ENCODE data around the gene ANKRD52. TPM values are rescaled to one million over a fixed set of nuclear protein-coding genes. Genes with fewer than 3 reads are reported as not detected.

Gene ANKRD52
- total and polyA plus RNA-seq, 2 donors (not counting 3 experiments of a cell fraction or from before 2014, with no cell fraction given) = 30.8 to 62.0 TPM

GRCh38 chr12:56219840-56220239 lies 38.3 kb downstream of the ANKRD52 start:
- H4K20me1 ChIP-seq (replicated peaks; ENCODE audit: control insufficient read depth, extremely low read depth, insufficient read depth, low read length) = no peaks in the 10 kb centered on the region
- H3K4me1 ChIP-seq (ENCODE audit: control insufficient read depth, extremely low read depth, insufficient read depth, low read length) = peaks cover 19% of the 10 kb centered on the region
- FAIRE-seq (no peak), DNase-seq (ENCODE audit: low read depth, low spot score) (no peak)
- ChIA-PET POLR2A (interaction anchor here (3.2 kb wide), 1 partner anchor 23 kb away, joined by 37 read pairs; no protein-coding TSS in a partner anchor), CTCF (interaction anchor here (1.3 to 4.0 kb wide), 5 partner anchors 11 to 93 kb away, joined by 3 to 75 read pairs (median 42); partner anchors contain the start of gene SMARCC2)
- H3K4me3 ChIP-seq (replicated peaks in 1 of 3; ENCODE audit: insufficient read depth in 1 of 3, low read depth in 1 of 3, low read length in 3 of 3) = no peak overlapping the region
- H3K9me3 ChIP-seq (replicated peaks; ENCODE audit: control insufficient read depth, insufficient read depth, low read length) = no peaks in the 10 kb centered on the region
- peaks cover 10 to 11% of the 10 kb centered on the region in 2 experiments for H3K36me3 ChIP-seq (ENCODE audit: control insufficient read depth in 2 of 2, extremely low read depth in 1 of 2, insufficient read depth in 2 of 2, low read length in 2 of 2)
- TF ChIP-seq GATA2 (IDR thresholded peaks at IDR 0.05; ENCODE audit: insufficient read depth, insufficient read length, low read depth, low read length) (no peak), FOS (IDR thresholded peaks at IDR 0.05; ENCODE audit: borderline replicate concordance, insufficient read depth, low read length) (no peak), EZH2 (IDR thresholded peaks at IDR 0.05; ENCODE audit: borderline replicate concordance, low read depth, low read length, severe bottlenecking) (no peak), JUN (IDR thresholded peaks at IDR 0.05; ENCODE audit: borderline replicate concordance, insufficient read depth, insufficient read length, low read depth) (no peak), POLR2AphosphoS5 (IDR thresholded peaks at IDR 0.05; ENCODE audit: insufficient read depth, low read depth, low read length) (no peak), CTCF (IDR thresholded peaks at IDR 0.05; ENCODE audit: extremely low read depth in 1 of 2, insufficient read depth in 1 of 2, low read depth in 1 of 2, low read length in 2 of 2) (no peak), POLR2A (IDR thresholded peaks at IDR 0.05; ENCODE audit: low read depth, low read length) (no peak), MYC (IDR thresholded peaks at IDR 0.05; ENCODE audit: low read depth, low read length) (no peak)
- TF ChIP-seq, protein P1, sequence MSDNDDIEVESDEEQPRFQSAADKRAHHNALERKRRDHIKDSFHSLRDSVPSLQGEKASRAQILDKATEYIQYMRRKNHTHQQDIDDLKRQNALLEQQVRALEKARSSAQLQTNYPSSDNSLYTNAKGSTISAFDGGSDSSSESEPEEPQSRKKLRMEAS (IDR thresholded peaks at IDR 0.05; ENCODE audit: insufficient read depth, insufficient read length) = no peak
- no peak overlapping the region for H3K27ac ChIP-seq (ENCODE audit: insufficient read depth, low read depth, low read length)
- H3K27me3 ChIP-seq (ENCODE audit: control insufficient read depth in 2 of 2, insufficient read depth in 2 of 2, low read length in 2 of 2) = no peaks in the 10 kb centered on the region
- peaks cover 29% of the 10 kb centered on the region for H3K79me2 ChIP-seq (ENCODE audit: control insufficient read depth, insufficient read depth, low read length)
- H3K9me1 ChIP-seq (replicated peaks; ENCODE audit: control insufficient read depth, extremely low read depth, insufficient read depth, low read length) = no peaks in the 10 kb centered on the region
- H2AFZ ChIP-seq (ENCODE audit: low read depth, low read length) = no peak overlapping the region
- intact Hi-C loops (cut with micrococcal nuclease) = no loop called here
- H3K4me2 ChIP-seq (ENCODE audit: insufficient read depth, low read length) = no peak overlapping the region
- dilution Hi-C loops (cut with MboI; ENCODE audit: extremely low pct_ligation_motif_present, low sequenced_read_pairs) = no loop called here
- BruUV-seq (replicated peaks) = no TSS peak
- no peak overlapping the region for H3K9ac ChIP-seq (replicated peaks; ENCODE audit: extremely low read depth, insufficient read depth, low read length)
